LNCAP (cell line): ENCODE results near the gene EVPL.

Source experiments
- TF ChIP-seq, protein P1 (sequence below): fragments of 450-650 bp; IDR thresholded peaks from 2 replicates; pipeline ENCODE4 v1.5.1; 2017; ENCODE audit warnings: mild to moderate bottlenecking

The EVPL gene

DNA sequence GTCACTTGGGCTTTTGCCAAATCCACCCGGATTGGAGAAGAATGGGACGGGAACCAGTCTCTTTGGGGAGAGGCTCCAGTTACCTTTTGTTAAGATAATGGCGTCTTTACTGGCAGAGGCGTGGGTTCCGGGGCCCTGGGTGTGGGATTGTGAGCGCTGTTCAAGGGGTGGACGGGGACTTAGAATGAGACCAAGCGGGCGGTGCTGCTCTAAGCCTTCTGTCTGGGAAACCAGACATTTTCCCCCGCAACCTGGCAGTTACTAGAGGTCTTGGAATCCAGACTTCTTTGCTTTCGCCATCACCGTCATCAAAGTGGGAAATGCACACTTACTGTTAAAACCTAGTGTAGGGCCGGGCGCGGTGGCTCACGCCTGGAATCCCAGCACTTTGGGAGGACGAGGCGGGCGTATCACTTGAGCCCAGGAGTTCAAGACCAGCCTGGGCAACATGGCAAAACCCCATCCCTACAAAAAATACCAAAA is 47.4 kb downstream of the EVPL start:
- TF ChIP-seq, protein P1, sequence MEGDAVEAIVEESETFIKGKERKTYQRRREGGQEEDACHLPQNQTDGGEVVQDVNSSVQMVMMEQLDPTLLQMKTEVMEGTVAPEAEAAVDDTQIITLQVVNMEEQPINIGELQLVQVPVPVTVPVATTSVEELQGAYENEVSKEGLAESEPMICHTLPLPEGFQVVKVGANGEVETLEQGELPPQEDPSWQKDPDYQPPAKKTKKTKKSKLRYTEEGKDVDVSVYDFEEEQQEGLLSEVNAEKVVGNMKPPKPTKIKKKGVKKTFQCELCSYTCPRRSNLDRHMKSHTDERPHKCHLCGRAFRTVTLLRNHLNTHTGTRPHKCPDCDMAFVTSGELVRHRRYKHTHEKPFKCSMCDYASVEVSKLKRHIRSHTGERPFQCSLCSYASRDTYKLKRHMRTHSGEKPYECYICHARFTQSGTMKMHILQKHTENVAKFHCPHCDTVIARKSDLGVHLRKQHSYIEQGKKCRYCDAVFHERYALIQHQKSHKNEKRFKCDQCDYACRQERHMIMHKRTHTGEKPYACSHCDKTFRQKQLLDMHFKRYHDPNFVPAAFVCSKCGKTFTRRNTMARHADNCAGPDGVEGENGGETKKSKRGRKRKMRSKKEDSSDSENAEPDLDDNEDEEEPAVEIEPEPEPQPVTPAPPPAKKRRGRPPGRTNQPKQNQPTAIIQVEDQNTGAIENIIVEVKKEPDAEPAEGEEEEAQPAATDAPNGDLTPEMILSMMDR = no peak

DNA sequence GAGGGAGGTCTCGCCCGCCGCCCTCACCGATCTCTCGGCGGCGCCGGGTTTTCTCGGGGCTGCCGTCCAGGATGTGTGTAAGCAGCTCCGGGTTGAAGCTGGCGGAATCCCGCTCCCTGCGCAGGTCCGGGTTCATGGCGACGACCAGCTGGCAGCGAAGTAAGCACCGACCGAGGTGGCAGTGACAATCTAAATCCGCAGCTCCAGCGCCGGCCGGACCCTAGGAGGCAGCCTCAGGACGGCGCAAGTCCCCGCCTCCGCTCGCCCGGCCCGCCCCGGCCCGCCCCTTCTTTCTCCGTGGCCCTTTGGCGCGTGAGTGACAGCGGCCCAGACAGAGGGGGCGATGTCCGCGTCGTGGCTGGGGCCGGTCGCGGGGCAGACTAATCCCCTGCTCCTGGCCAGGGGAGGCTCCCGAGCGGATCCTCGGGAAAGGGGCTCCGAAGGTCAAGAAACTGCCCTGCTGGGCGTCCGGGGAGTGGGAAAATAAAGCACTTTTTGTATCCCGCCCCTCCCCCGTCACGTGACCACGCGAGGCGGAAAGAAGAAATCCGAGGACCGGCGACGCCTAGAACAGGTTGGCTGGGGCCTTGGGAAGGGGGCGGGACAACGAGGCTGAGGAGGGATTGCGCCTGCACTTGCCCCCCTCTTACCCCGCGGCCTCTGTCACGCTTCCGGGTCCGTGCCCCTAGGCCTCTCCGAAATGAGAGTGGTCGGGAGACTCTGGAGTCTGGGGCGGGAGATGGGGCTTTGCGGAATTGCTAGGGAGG is 48.0 kb downstream of the EVPL start, which contains the start of the genes ACOX1 and TEN1:
ACOX1 (minus strand) TSS at position 229 of the 767 bp plus-strand sequence; CDS start at position 136, 93 bp downstream.
TEN1 (plus strand) TSS at position 303 of the 767 bp plus-strand sequence. CDS start 6,953 bp downstream, outside the sequence.
- TF ChIP-seq, protein P1 = no peak

- TF ChIP-seq, protein P1 = no peak
Measured at GRCh38 chr17:75976175-75976848, 50.8 kb downstream of the EVPL start.

- TF ChIP-seq, protein P1 = no peak
Measured at GRCh38 chr17:75975757-75976174, 51.3 kb downstream of the EVPL start.

- TF ChIP-seq, protein P1 = no peak
Measured at GRCh38 chr17:75970626-75971025, 56.5 kb downstream of the EVPL start.

DNA sequence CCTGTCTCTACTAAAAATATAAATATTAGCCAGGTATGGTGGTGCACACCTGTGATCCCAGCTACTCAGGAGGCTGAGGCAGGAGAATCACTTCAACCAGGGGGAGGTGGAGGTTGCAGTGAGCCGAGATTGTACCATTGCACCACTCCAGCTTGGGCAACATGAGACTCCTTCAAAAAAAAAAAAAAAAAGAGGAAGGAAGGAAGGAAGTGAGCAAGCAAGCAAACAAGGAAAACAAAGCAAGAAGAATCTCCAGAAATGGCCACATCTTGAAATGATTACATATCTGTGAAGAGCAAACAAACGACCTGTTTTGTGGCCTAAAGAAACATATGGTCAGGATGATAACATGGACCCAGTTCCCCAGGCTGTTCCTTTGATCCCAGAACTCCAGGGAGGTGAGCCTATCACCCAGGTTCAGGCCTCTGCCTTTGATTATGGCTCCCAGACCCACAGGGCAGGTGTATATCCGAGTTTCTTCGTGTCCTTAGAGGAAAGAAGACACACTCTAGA is 57.0 kb downstream of the EVPL start:
- TF ChIP-seq, protein P1 = no peak

- TF ChIP-seq, protein P1 = no peak
Measured at GRCh38 chr17:75965468-75965867, 61.6 kb downstream of the EVPL start.
